ENCODE data around the gene RHOB. TPM values are rescaled to one million over a fixed set of nuclear protein-coding genes. Genes with fewer than 3 reads are reported as not detected.

The RHOB gene
- total RNA-seq: 100 to 1,000 TPM in 3 of 4 donors, 10 to 100 TPM in 1; 61.7 to 245 (median 144) TPM

DNA sequence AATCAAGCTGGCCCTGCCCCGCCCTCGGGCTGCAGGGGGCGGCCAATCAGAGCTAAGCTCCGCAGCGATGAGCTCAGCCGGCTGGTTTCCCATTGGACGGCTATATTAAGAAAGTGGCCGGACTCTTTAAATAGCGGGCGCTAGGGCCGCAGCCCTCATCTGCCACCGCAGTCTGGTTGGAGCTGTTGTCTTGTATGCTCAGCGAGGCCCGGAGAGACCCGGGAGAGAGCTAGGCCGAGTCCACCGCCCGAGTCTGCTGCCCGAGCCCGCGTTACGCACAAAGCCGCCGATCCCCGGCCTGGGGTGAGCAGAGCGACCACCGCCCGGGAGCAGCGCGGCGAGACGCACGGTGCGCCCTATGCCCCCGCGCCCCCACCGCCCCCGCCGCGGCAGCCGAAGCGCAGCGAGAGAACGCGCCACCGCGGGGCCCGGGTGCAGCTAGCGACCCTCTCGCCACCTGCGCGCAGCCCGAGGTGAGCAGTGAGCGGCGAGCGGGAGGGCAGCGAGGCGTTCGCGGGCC, at the start of gene RHOB:
TSS of gene RHOB (plus strand) at position 158 of the 520 bp plus-strand sequence. CDS start 392 bp downstream, outside the sequence.
- Histone ChIP-seq H3K4me1 (peaks cover 24 to 79% (median 30%) of the 10 kb centered on the region in 3 donors), H3K27me3 (peaks cover 0 to 5% (median 0%) of the 10 kb centered on the region in 4 donors), H3K36me3 (peaks cover 0 to 21% (median 8%) of the 10 kb centered on the region in 3 donors), H3K4me3 (peak within 1 kb of the TSS; percentile 86 to 99 (median 92)), H3K27ac (peak within 1 kb of the TSS; percentile 97 to 100 (median 98)), H3K9me3 (no peaks in the 10 kb centered on the region)
- intact Hi-C loops (cut with DNase I): no loop called here
- peak; percentile 2 to 100 (median 88) for TF ChIP-seq POLR2A (IDR thresholded peaks at IDR 0.05)
- TF ChIP-seq, protein P1, sequence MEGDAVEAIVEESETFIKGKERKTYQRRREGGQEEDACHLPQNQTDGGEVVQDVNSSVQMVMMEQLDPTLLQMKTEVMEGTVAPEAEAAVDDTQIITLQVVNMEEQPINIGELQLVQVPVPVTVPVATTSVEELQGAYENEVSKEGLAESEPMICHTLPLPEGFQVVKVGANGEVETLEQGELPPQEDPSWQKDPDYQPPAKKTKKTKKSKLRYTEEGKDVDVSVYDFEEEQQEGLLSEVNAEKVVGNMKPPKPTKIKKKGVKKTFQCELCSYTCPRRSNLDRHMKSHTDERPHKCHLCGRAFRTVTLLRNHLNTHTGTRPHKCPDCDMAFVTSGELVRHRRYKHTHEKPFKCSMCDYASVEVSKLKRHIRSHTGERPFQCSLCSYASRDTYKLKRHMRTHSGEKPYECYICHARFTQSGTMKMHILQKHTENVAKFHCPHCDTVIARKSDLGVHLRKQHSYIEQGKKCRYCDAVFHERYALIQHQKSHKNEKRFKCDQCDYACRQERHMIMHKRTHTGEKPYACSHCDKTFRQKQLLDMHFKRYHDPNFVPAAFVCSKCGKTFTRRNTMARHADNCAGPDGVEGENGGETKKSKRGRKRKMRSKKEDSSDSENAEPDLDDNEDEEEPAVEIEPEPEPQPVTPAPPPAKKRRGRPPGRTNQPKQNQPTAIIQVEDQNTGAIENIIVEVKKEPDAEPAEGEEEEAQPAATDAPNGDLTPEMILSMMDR (IDR thresholded peaks at IDR 0.05): peak in 3 of 6 experiments; percentile 25 to 42 (median 31)
- no CpG with 5 or more reads among the region's 60 CpGs for WGBS, 2 donors
- DNase-seq: peak; percentile 84

DNA sequence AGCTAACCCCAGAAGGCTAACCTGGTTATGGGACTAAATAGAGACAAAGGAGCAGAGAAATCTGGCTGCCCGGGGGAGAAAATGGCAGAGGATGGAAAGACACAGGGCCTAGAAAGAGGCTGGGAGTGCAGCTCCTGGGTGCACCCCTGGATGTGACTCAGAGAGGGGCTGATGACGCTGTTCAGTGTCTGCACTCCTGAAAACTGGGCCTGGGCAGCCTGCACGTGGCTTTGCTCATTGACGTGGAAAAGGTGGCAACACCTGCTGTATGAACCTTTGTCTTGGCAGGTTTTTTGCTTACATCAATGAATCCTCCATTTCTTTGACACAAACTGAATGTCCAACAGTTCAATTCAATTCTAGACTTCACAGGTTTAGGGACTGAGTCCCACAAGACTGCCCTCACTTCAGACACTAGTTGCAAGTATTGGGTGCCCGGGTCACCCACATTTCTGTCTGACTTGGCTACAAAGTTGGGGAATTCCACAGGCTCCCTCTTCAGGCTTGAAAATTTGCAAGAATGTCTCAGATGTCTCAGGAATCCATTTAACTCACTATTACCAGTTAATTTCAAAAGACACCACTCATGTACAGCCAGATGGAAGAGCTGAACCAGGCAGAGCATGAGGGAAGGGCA, 48.9 kb upstream of the RHOB start:
- DNase-seq: no peak
- TF ChIP-seq, protein P1 (IDR thresholded peaks at IDR 0.05): no peak
- no peak for TF ChIP-seq POLR2A (IDR thresholded peaks at IDR 0.05)
- H3K27ac ChIP-seq: no peak overlapping the region
- H3K9me3 ChIP-seq: no peaks in the 10 kb centered on the region
- no peaks in the 10 kb centered on the region for H3K36me3 ChIP-seq
- no peak overlapping the region for H3K4me3 ChIP-seq
- H3K27me3 ChIP-seq: no peaks in the 10 kb centered on the region
- H3K4me1 ChIP-seq: peaks cover 9 to 42% (median 12%) of the 10 kb centered on the region in 3 donors
- intact Hi-C loops (cut with DNase I): no loop called here
- WGBS, 2 donors: 68 to 76% methylated on average over 4 to 5 of the region's 5 CpGs

DNA sequence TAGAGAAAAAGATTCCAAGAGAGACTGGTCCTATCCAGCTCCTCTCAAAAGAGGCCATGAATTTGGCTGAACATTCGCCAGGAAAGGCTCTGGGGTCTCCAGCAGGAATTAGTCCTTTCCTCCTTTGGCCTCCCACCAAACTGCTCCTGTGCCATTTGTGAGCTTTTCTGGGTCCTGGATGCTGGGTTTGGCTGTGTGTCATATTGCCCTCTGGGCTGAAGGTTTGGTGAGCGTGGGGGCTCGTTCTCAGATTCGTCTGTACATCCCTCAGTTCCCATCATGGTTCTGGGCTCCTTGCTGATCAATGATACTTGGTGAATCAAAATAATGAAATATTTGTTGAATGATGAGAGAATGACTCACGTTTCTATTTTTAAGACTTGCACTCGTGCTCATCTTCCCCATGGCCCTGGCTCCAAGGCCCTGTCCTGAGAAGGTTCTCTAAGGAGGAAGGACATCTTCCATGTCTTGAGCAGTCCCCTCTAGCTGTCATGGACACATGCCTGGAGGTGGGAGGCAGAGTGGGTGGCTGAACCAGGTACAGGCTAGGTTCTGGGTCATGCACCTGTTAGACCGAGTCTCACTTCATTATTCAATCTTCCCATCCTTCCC, 47.8 kb upstream of the RHOB start:
- 63 to 66% methylated on average over 5 to 7 of the region's 7 CpGs for WGBS, 2 donors
- TF ChIP-seq, protein P1 (IDR thresholded peaks at IDR 0.05): no peak
- no peak for TF ChIP-seq POLR2A (IDR thresholded peaks at IDR 0.05)
- DNase-seq: no peak
- intact Hi-C loops (cut with DNase I): no loop called here
- Histone ChIP-seq H3K27ac (peak overlapping the region in 3 of 4 donors; percentile 39 to 70 (median 40)), H3K27me3 (no peaks in the 10 kb centered on the region), H3K4me3 (no peak overlapping the region), H3K4me1 (peaks cover 9 to 47% (median 12%) of the 10 kb centered on the region in 3 donors), H3K9me3 (no peaks in the 10 kb centered on the region), H3K36me3 (no peaks in the 10 kb centered on the region)

DNA sequence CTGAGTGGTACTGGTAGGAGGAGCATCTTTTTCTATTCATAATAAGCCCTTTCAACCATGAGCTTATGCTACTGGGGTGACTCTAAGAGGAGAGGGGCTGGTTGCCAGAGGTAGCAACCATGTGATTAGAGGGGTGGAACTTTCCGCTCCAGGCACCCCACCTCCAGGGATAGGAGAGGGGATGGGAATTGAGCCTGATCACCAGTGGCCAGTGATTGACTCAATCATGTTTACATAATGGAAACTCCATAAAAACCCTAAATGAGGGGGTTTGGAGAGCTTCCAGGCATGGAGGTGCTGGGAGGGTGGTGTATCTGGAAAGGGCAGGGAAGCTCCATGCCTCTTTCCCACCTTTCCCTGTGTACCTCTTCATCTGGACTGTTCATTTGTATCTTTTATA, 46.6 kb upstream of the RHOB start:
- Histone ChIP-seq H3K27ac (peak overlapping the region in 3 of 4 donors; percentile 62 to 70 (median 69)), H3K36me3 (no peaks in the 10 kb centered on the region), H3K27me3 (no peaks in the 10 kb centered on the region), H3K4me1 (peaks cover 9 to 49% (median 12%) of the 10 kb centered on the region in 3 donors), H3K9me3 (no peaks in the 10 kb centered on the region), H3K4me3 (no peak overlapping the region)
- intact Hi-C loops (cut with DNase I): no loop called here
- WGBS, 2 donors: 50% methylated on average over 1 of the region's 1 CpG; no CpG with 5 or more reads in 1 of the 2 donors
- DNase-seq: no peak
- TF ChIP-seq, protein P1 (IDR thresholded peaks at IDR 0.05): no peak
- TF ChIP-seq POLR2A (IDR thresholded peaks at IDR 0.05): no peak
